ENCODE results near the gene VAMP2.

Gene VAMP2

DNA sequence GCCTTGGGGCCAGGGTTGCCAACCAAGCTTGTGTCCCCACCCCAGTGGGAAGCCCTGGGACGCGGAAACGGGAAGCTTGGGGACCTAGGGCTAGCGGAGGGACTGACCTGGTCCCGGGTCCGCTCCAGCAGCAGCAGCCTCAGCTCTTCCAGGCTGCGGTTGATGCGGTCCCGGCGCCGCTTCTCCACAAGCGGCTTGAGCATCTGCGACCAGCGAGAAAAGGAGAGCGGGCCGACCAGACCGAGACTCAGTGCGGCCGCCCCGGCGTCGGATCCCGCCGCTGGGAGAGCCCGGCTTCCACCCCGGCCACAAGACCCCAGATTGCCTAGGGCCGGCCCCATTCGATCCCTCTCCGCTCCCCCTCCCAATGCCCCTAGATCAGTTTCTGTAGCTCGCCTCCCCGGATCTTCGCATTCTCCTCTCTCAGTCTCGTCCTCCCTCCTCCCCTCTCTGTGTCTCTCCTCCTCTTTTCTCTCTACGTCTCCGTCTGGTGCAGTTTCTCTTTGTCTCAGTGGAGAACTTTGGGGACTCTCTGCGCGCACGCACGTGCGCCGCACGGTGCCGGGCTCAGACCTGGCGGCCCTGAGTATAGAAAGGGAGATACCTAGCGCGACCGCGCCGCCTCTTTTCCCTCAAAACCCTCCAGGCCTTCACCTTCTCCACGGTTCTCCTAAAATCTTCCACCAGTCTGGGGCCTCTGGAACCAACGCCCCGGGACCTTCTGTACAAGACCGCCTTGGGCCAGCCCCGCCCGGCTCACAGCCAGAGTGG lies 39.6 kb downstream of the VAMP2 start:
- peak; percentile 46 for DNase-seq (ENCODE audit: low spot score)

DNA sequence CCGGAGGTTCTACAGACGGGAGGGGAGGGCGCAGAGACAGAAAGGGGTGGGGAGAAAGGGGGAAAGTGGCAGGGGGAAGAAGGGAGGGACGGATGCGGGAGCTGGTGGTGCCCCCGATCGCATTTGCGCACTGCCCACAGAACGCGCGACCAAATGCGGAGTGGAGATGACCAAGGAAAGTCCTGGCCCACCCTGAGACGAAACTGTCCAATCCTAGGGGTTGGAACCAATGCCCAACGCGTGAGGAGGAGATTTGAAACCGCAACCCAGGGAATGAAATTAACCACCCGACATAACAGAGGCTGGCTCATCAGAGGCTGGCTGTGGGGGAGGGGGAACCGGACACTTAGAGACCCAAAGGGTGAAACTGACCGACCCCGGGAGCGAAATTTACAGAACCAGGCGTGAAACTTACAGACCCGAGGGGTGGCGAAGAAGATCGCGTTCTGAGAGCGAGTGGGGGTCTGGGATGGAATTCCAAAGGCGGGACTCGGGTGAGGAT lies 40.3 kb downstream of the VAMP2 start:
- peak; percentile 53 for DNase-seq (ENCODE audit: low spot score)

DNA sequence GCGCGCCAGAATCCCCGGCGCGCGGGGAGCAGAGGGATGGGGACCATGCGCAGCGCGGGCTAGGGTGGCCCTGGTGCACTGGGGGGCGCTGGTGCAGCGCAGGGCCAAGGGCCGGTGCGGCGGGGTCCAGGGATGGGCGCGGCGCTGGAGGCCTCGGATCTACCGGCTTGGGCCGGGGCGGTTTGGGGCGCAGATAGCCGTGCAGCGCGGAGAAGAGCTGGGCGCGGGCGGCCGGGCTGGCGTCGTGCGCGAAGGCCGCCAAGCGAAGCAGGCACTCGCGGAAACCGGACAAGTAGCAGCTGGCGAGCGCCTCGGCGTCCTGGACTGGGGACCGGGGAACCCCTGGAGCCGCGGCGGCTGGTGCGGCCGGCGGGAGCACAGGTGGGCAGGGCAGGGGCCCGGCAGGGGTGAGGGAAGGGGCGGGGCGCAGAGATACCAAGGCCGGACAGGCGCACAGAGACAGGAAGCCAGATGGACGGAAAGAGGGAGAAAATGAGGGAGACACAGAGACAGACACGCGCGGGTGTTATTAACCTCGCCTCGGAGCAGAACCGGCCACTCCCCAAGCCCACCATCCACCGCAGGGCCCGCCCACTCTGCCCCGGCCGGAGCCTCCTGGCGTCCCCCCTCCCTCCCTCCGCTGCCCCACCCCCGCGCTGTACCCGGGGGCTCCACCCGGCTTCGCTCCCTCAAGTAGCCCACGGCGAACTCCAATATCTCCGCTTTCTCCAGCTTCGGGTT lies 40.9 kb downstream of the VAMP2 start:
- peak; percentile 70 for DNase-seq (ENCODE audit: low spot score)

DNA sequence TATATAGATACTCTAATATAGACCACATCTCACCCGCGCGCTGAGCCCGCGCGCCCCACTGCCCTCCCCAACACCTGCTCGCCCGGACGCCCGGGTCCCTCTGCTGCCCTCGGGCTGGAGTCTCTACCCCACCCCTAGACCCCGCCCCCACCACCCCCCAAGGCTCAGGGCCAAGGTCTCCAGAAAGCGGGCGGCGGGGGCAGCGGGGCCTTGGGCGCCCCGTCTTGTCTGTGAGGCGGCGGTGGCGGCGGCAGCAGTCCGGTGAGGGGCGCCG lies 41.4 kb downstream of the VAMP2 start:
- no peak for DNase-seq (ENCODE audit: low spot score)

DNA sequence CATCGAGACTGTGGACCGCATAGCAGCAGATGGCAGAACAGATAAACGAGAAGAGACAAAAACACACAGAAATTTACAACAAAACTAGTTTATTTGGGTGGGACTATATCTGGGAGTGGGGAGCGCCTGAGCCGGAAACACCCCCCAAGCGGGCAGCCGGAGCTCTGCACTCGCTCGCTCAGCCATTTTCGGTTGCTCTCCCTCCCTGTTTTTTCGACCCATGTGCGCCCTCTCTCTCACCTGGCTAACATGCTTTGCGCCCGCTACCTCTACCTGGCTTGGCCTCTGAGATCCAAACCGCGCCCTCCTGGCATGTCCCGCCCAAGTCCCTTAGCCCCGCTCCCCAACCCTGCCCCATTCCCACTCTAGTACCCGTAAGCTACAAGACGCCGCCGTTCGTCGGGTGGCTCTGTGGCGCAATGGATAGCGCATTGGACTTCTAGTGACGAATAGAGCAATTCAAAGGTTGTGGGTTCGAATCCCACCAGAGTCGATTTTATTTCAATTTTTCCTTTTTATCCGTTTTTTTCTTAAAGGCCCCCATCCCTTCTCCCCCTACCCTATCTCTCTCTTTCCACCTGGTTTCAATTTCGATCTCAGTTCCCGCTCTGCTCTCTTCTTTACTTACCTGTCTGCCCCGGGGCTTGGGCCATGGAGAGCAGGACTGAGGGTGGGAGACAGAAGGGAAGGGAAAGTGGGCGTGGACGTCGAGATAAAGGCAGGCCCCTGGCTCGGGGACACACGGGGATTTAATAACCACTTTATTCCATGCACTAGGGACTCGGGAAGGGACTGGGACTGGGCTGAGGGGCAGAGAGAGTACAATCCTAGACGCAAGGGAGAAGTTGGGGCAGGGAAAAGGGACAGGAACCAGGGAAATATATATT lies 42.0 kb downstream of the VAMP2 start:
- peak; percentile 87 for DNase-seq (ENCODE audit: low spot score)

DNA sequence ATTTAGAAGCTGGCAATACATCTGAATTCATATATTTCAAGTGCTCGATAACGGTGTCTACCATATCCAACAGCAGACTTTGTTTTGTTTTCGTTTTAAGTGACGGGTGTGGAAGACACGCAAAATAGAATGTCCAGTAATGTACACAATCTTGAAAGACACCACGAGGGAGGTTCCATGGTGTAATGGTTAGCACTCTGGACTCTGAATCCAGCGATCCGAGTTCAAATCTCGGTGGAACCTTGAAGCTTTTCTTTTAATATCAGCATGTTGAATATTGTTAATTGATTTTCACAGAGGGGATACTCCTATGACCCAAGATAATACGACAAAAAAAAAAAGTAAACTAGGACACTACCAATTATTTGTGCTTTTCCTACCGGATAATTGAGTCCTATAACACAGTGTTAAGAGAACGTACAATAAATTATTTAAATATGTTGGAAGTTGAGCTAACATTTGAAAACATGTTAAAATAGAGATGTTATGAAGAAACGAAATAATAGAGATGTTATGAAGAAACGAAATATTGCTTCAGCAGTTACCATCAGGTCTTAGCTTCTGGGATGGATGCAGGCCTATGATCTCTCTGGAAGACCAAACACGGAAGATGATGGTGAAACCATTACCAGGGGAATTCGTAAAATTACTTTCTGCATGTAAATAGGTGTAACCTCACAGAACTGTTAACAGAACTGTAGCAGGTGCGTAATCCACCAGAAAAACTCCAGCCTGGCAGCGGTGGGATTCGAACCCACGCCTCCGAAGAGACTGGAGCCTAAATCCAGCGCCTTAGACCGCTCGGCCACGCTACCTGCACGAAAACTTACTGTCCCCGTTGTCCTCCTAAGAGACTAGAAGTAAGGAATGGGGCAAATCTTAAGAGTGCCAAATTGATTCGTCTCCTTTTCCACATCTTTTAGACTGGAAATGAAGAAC lies 42.9 kb downstream of the VAMP2 start:
- peak; percentile 97 for DNase-seq (ENCODE audit: low spot score)

DNA sequence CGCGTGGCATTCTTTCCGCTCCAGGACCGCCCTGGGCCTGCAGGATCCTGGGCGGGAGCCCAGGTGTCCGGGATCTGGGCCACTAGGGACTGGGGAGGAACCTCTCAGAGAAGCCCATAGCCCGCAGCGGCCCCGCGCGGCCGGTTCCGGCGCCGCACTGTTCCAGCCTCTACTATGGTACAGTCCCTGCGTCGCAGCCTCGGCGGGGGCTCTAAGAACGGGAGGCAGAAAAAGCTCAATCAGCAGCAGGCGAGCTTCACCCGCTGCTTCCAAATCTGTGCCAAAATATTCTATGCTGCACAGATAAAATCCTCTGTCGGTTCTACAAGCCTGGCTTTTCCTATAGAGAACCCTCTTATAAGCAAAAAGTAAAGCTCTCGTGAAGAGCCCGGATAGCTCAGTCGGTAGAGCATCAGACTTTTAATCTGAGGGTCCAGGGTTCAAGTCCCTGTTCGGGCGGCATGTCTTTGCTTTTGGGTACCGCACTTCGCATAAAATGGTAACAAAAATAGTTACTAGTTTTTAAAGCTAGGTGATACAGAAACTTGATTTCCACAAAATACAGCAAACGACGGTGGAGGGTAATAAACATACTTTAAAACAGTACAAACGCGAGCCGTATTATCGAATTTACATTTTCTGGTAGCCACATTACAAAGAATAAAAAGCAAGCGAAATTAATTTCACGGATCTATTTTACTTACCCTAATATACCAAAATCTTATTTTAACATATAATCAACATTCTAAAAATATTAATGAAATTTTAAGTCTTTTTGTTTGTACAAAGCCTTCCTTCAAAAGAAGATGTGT lies 43.8 kb downstream of the VAMP2 start:
- DNase-seq (ENCODE audit: low spot score): peak; percentile 95

DNA sequence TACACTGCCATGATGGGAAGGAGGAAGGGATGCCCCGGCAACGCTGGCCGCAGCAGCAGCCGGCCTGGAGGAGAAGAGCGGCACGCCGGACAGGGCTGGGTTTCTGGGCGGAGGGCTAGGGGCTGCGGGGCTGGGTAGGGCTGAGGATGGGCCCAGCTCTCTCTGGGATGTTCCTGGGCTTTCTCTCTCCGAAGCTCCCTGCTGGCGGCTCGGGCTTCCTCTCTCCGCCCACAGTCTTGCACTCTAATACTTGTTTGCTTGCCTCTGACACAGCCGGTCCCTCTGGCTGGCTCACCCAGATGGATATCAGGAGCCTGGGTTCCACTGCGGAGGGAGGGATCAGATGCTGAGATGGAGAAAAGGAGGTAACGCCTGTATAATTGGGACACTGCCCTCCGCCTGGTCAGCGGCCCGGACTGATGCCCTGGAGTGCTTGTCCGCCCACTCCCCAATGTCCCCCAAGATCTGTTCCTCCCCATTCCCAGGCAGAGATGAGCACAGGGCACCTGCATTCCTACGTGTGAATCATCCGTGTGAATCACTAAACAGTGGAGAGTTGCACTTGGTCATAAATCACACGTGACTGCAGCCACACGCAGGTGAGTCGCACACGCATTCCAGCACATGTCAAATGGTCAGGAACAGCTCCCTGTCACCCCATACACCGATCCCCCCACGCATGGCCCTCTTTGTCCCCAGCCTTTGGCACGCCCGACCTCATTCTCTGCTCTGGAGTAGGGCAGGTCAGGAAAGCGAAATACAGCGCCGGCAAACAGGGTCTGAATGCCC lies 44.6 kb downstream of the VAMP2 start, which contains the start of gene ALOXE3:
ALOXE3 (minus strand) TSS at position 535 of the 789 bp plus-strand sequence; CDS start at position 11, 524 bp downstream.
- DNase-seq (ENCODE audit: low spot score): peak; percentile 68

DNA sequence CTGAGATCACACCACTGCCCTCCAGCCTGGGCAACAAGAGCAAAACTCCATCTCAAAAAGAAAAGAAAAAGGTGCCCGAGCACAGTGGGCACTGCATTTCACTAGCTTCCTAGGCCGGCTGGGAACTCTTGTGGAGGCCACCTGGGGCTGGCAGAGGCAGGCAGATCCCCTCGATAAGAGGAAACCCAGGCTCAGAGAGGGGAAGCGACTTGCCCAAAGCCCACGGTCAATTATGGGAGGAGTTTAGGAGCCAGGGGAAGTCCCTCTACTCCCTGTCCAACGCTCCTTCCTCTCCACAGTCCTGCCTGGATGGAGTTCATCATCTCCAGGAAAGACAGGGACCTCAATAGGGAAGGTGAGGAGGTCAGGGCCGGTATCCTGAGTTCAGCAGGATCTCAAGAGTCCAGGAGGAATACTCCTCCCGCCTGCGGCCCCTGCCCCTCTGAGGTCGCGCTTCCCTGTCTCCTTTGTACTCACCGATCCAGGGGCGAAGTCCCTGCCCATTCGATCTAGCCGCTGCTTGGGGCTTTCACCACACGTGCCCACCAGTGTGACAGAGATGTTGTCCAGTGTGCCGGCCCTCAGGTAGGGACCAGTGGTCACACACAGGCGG lies 45.3 kb downstream of the VAMP2 start:
- DNase-seq (ENCODE audit: low spot score): peak; percentile 23

DNA sequence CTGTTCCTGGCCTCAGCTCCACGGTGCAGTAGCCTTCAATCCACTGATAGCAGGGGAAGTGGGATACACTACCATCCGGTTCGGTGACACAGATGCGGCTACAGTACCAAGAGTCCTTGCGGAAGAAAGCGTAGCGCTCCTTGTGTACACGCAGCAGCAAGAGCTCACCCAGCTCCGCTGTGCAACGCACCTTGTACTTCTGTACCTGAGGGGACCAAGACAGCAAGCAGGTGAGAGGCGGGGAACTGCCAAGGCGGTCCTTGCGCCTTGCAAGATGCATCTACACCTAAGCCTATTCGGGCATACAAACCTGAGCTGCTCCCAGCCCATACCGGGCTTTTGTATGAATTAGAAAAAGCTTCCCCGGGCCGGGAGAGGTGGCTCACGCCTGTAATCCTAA lies 46.0 kb downstream of the VAMP2 start:
- DNase-seq (ENCODE audit: low spot score): no peak

DNA sequence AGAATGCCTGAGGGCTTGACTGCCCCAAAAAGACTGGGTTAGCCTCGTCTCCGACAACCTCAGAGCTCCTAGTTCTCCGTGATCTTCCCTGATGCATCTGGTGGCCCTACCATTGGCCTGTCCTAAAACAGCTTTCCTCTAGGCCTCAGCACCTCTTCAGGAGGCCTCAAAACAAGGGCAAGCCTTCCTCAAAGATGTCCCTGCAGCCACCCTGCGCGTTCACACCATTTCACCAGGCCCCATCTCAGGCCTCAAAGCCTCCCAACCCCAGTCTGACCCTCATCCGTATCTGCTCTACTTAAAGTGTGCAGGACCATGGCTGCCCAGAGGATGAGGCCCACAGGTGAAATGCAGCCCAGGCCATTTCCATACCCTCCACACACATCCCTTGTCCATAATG lies 51.8 kb downstream of the VAMP2 start:
- DNase-seq (ENCODE audit: low spot score): no peak

DNA sequence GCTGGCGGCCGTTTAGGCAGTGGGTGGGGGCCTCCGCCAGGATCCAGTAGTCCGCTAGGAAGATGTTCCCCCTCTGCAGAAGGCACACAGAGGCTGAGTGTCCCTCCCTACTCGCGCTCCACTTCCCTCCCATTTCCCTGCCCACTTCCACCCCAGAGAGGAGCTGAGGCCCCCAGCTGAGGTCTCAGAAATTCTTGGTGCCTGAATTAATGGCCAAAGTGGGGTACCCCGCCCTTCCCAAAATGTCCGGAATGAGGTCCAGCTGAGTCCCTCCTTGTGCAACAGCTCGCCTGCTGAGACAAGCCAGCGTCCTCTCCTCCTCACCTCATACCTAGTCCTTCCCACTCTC lies 52.3 kb downstream of the VAMP2 start:
- no peak for DNase-seq (ENCODE audit: low spot score)

DNA sequence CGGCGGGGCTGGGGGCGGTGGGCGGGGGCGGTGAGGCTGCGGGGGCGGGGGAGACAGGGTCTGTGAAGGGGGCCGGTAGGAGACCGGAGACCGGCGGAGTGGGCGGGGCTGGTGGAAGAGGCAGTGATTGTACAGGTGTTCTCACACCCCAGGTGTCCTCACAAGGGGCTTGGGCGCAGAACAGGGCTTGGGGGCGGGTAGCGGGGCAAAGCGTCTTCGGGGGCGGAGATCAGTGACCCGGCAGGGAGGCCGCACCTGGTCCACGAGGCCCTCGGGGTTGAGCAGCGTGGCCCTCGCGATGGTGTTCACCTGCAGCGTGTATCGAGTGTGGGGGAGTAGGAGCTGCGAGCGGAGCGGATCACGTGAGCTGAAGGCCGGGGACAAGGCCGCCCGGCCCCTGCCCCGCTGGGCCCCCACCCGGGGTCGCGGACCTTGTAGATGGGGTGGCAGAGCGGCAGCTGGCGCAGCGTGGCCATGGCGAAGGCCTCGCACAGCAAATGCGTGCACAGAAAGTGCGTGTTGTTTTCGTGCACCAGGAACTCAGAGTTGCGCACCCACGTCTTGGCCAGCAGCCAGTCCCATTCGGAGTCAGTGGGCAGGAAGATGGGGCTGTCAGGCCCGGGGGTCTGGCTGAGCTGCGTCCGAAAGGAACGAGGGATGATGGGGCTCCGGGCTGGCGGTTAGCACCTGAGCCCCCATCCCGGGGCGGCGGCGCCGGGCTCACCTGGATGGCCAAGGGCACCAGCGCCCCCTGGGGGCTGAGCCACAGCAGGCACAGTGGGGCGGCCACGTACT lies 52.9 kb downstream of the VAMP2 start:
- peak; percentile 46 for DNase-seq (ENCODE audit: low spot score)
